A549 (cell line): ENCODE measurements around the gene BRICD5.

Source experiments
- BHLHE40 ChIP-seq: IDR thresholded peaks from 2 replicates; pipeline ENCODE4 v1.6.1; 2012; ENCODE audit warnings: low read depth, low read length, inconsistent platforms
- CHD4 ChIP-seq: fragments of 200-600 bp; sonication (generic); IDR thresholded peaks from 2 replicates; pipeline ENCODE4 v1.6.1; 2016; ENCODE audit warnings: antibody characterized with exemption, mild to moderate bottlenecking, borderline replicate concordance
- MAZ ChIP-seq: fragments of 150-350 bp; IDR thresholded peaks from 2 replicates; pipeline ENCODE4 v1.6.1; 2014; ENCODE audit warnings: antibody characterized with exemption, low read depth, low read length, borderline replicate concordance
- POLR2A ChIP-seq: IDR thresholded peaks from 2 replicates; pipeline ENCODE4 v1.6.1; 2012; ENCODE audit warnings: mild to moderate bottlenecking, low read length
- RCOR1 ChIP-seq: fragments of 150-350 bp; IDR thresholded peaks from 2 replicates; pipeline ENCODE4 v1.6.1; 2014; ENCODE audit warnings: antibody characterized with exemption, low read length, low read depth
- ZFP36 ChIP-seq: fragments of 450-650 bp; IDR thresholded peaks from 2 replicates; pipeline ENCODE4 v1.6.1; 2014; ENCODE audit warnings: borderline replicate concordance; ENCODE audit not compliant: partially characterized antibody
- TF ChIP-seq, protein P1 (sequence below): fragments of 250-450 bp; sonication (Bioruptor Pico); IDR thresholded peaks from 2 replicates; pipeline ENCODE4 v1.5.0; 2021; ENCODE audit warnings: mild to moderate bottlenecking, moderate library complexity, borderline replicate concordance
- TF ChIP-seq, protein P2 (sequence below): fragments of 150-350 bp; IDR thresholded peaks from 2 replicates; pipeline ENCODE4 v1.6.1; 2014; ENCODE audit warnings: low read depth, mild to moderate bottlenecking, low read length
- TF ChIP-seq, protein P3 (sequence below): fragments of 450-650 bp; IDR thresholded peaks from 2 replicates; pipeline ENCODE4 v1.6.1; 2014; ENCODE audit warnings: antibody characterized with exemption
- TF ChIP-seq, protein P4 (sequence below): fragments of >200 bp; sonication (Bioruptor Twin); formaldehyde crosslinking; IDR thresholded peaks from 3 replicates; pipeline ENCODE4 v1.5.1; 2016

DNA sequence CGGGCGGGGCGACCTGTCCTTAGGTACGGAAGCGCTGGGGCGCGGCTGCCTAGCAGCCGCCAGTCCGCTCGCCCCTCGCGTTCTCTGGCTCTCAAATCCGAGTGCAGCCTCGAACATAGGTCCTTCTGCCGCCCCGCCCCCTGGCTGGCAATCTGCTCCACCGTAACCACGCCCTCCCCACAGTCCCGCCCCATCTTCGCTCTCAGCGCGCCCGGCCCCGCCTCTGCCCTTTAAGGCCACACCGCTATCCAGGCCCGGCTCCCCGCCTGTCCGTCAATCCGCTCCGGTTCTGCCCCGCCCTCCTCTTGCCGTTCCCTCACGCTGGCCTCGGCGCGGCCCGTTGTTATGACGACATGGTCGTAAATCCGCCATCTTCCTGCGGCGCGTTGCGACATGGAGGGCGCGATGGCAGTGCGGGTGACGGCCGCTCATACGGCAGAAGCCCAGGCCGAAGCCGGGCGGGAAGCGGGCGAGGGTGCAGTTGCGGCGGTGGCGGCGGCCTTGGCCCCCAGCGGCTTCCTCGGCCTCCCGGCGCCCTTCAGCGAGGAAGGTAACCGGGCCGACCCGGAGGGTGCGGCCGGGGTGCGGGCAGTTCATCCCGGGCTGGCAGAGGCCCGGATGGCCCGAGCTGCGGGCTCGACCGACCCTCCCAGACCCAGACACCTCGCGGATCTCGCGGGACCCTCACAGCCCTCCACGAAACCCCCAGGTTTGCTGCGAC lies 12.7 kb upstream of the BRICD5 start, which contains the start of gene E4F1:
- TF ChIP-seq, protein P1, sequence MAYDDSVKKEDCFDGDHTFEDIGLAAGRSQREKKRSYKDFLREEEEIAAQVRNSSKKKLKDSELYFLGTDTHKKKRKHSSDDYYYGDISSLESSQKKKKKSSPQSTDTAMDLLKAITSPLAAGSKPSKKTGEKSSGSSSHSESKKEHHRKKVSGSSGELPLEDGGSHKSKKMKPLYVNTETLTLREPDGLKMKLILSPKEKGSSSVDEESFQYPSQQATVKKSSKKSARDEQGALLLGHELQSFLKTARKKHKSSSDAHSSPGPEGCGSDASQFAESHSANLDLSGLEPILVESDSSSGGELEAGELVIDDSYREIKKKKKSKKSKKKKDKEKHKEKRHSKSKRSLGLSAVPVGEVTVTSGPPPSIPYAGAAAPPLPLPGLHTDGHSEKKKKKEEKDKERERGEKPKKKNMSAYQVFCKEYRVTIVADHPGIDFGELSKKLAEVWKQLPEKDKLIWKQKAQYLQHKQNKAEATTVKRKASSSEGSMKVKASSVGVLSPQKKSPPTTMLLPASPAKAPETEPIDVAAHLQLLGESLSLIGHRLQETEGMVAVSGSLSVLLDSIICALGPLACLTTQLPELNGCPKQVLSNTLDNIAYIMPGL (CRISPR knock-in tag), result no peak
- TF ChIP-seq, protein P2, sequence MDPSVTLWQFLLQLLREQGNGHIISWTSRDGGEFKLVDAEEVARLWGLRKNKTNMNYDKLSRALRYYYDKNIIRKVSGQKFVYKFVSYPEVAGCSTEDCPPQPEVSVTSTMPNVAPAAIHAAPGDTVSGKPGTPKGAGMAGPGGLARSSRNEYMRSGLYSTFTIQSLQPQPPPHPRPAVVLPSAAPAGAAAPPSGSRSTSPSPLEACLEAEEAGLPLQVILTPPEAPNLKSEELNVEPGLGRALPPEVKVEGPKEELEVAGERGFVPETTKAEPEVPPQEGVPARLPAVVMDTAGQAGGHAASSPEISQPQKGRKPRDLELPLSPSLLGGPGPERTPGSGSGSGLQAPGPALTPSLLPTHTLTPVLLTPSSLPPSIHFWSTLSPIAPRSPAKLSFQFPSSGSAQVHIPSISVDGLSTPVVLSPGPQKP, result no peak
- TF ChIP-seq POLR2A (peak; percentile 95), MAZ (no peak), BHLHE40 (no peak), CHD4 (no peak), ZFP36 (no peak), RCOR1 (no peak)
- TF ChIP-seq, protein P3, sequence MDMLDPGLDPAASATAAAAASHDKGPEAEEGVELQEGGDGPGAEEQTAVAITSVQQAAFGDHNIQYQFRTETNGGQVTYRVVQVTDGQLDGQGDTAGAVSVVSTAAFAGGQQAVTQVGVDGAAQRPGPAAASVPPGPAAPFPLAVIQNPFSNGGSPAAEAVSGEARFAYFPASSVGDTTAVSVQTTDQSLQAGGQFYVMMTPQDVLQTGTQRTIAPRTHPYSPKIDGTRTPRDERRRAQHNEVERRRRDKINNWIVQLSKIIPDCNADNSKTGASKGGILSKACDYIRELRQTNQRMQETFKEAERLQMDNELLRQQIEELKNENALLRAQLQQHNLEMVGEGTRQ, result no peak
- TF ChIP-seq, protein P4, sequence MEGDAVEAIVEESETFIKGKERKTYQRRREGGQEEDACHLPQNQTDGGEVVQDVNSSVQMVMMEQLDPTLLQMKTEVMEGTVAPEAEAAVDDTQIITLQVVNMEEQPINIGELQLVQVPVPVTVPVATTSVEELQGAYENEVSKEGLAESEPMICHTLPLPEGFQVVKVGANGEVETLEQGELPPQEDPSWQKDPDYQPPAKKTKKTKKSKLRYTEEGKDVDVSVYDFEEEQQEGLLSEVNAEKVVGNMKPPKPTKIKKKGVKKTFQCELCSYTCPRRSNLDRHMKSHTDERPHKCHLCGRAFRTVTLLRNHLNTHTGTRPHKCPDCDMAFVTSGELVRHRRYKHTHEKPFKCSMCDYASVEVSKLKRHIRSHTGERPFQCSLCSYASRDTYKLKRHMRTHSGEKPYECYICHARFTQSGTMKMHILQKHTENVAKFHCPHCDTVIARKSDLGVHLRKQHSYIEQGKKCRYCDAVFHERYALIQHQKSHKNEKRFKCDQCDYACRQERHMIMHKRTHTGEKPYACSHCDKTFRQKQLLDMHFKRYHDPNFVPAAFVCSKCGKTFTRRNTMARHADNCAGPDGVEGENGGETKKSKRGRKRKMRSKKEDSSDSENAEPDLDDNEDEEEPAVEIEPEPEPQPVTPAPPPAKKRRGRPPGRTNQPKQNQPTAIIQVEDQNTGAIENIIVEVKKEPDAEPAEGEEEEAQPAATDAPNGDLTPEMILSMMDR, result no peak
